ENCODE data around the gene MAGI2. TPM values are rescaled to one million over a fixed set of nuclear protein-coding genes. Genes with fewer than 3 reads are reported as not detected.

MAGI2 gene
- total RNA-seq, 1 donor = 18.8 TPM

GRCh38 chr7:78215199-78215598 lies 1238.3 kb downstream of the MAGI2 start:
- H3K4me3 ChIP-seq (ENCODE audit: insufficient read depth, low read length) = no peak overlapping the region
- no peaks in the 10 kb centered on the region for H4K20me1 ChIP-seq (ENCODE audit: insufficient read depth, low read length)
- H3K36me3 ChIP-seq (ENCODE audit: insufficient read depth, low read length) = no peaks in the 10 kb centered on the region
- H3K4me1 ChIP-seq (ENCODE audit: insufficient read depth, low read length) = peaks cover 4% of the 10 kb centered on the region
- H3K27me3 ChIP-seq (ENCODE audit: insufficient read depth, low read length) = no peaks in the 10 kb centered on the region
- no peak for DNase-seq (ENCODE audit: insufficient read length, low spot score, missing footprints)
- H3K9me3 ChIP-seq (ENCODE audit: low read depth, low read length) = no peaks in the 10 kb centered on the region
- no peak overlapping the region for H3K4me2 ChIP-seq (ENCODE audit: insufficient read depth, low read length)
- H3K27ac ChIP-seq (ENCODE audit: low read depth, low read length) = no peak overlapping the region
- no peak overlapping the region for H2AFZ ChIP-seq (ENCODE audit: low read length)
- H3K79me2 ChIP-seq (ENCODE audit: insufficient read depth, low read length) = no peaks in the 10 kb centered on the region
- TF ChIP-seq CTCF (IDR thresholded peaks at IDR 0.05; ENCODE audit: extremely low read depth, low read depth, low read length) = no peak

- Histone ChIP-seq H2AFZ (ENCODE audit: low read length) (no peak overlapping the region), H3K9me3 (ENCODE audit: low read depth, low read length) (no peaks in the 10 kb centered on the region), H3K4me1 (ENCODE audit: insufficient read depth, low read length) (peaks cover 4% of the 10 kb centered on the region), H3K4me3 (ENCODE audit: insufficient read depth, low read length) (no peak overlapping the region), H3K27me3 (ENCODE audit: insufficient read depth, low read length) (no peaks in the 10 kb centered on the region), H4K20me1 (ENCODE audit: insufficient read depth, low read length) (no peaks in the 10 kb centered on the region), H3K27ac (ENCODE audit: low read depth, low read length) (no peak overlapping the region), H3K4me2 (ENCODE audit: insufficient read depth, low read length) (no peak overlapping the region), H3K36me3 (ENCODE audit: insufficient read depth, low read length) (no peaks in the 10 kb centered on the region), H3K79me2 (ENCODE audit: insufficient read depth, low read length) (no peaks in the 10 kb centered on the region)
- TF ChIP-seq CTCF (IDR thresholded peaks at IDR 0.05; ENCODE audit: extremely low read depth, low read depth, low read length) = no peak
- no peak for DNase-seq (ENCODE audit: insufficient read length, low spot score, missing footprints)
These were observed 1240.1 kb downstream of the MAGI2 start for GRCh38 chr7:78213402-78213801.

- H3K4me2 ChIP-seq (ENCODE audit: insufficient read depth, low read length) = no peak overlapping the region
- no peaks in the 10 kb centered on the region for H4K20me1 ChIP-seq (ENCODE audit: insufficient read depth, low read length)
- DNase-seq (ENCODE audit: insufficient read length, low spot score, missing footprints) = no peak
- H3K27ac ChIP-seq (ENCODE audit: low read depth, low read length) = no peak overlapping the region
- no peaks in the 10 kb centered on the region for H3K36me3 ChIP-seq (ENCODE audit: insufficient read depth, low read length)
- no peaks in the 10 kb centered on the region for H3K79me2 ChIP-seq (ENCODE audit: insufficient read depth, low read length)
- H3K4me1 ChIP-seq (ENCODE audit: insufficient read depth, low read length) = no peaks in the 10 kb centered on the region
- H3K9me3 ChIP-seq (ENCODE audit: low read depth, low read length) = no peaks in the 10 kb centered on the region
- H2AFZ ChIP-seq (ENCODE audit: low read length) = no peak overlapping the region
- H3K4me3 ChIP-seq (ENCODE audit: insufficient read depth, low read length) = no peak overlapping the region
- H3K27me3 ChIP-seq (ENCODE audit: insufficient read depth, low read length) = no peaks in the 10 kb centered on the region
- no peak for TF ChIP-seq CTCF (IDR thresholded peaks at IDR 0.05; ENCODE audit: extremely low read depth, low read depth, low read length)
These were observed 1240.9 kb downstream of the MAGI2 start for GRCh38 chr7:78212476-78213060.

- no peak for TF ChIP-seq CTCF (IDR thresholded peaks at IDR 0.05; ENCODE audit: extremely low read depth, low read depth, low read length)
- no peak for DNase-seq (ENCODE audit: insufficient read length, low spot score, missing footprints)
These were observed 1246.2 kb downstream of the MAGI2 start for GRCh38 chr7:78207269-78207668.

More at GRCh38 chr7:78207269-78207668, 1246.2 kb downstream of the MAGI2 start:
- Histone ChIP-seq H4K20me1 (ENCODE audit: insufficient read depth, low read length) (no peaks in the 10 kb centered on the region), H3K79me2 (ENCODE audit: insufficient read depth, low read length) (no peaks in the 10 kb centered on the region), H3K9me3 (ENCODE audit: low read depth, low read length) (no peaks in the 10 kb centered on the region), H3K27ac (ENCODE audit: low read depth, low read length) (no peak overlapping the region), H3K27me3 (ENCODE audit: insufficient read depth, low read length) (no peaks in the 10 kb centered on the region), H2AFZ (ENCODE audit: low read length) (no peak overlapping the region), H3K4me1 (ENCODE audit: insufficient read depth, low read length) (no peaks in the 10 kb centered on the region), H3K36me3 (ENCODE audit: insufficient read depth, low read length) (no peaks in the 10 kb centered on the region), H3K4me2 (ENCODE audit: insufficient read depth, low read length) (no peak overlapping the region), H3K4me3 (ENCODE audit: insufficient read depth, low read length) (no peak overlapping the region)

All from osteoblast (primary cell).